HL-60 (cell line): ENCODE measurements around the gene DFFA.

ENCODE experiments used
- DNase-seq, 2 experiments: peaks; one replicate each; pipeline ENCODE4 v3.0.0-alpha.2; 2010 to 2020; ENCODE audit warnings: low read depth in 1 of 2, low spot score in 1 of 2
- H3K27ac ChIP-seq: fragments of 250-450 bp; sonication (Bioruptor Pico); replicated peaks from 2 replicates; pipeline ENCODE4 v1.5.1; 2020; ENCODE audit warnings: mild to moderate bottlenecking, moderate library complexity
- H3K27me3 ChIP-seq: fragments of 250-450 bp; sonication (Bioruptor Pico); 2 replicates; pipeline ENCODE4 v1.5.1; 2021; ENCODE audit warnings: mild to moderate bottlenecking, moderate library complexity; ENCODE audit not compliant: insufficient read depth, poor library complexity, severe bottlenecking
- H3K4me3 ChIP-seq: replicated peaks from 2 replicates; pipeline ENCODE4 v1.5.1; 2011; ENCODE audit warnings: mild to moderate bottlenecking, control low read depth, low read length; ENCODE audit not compliant: insufficient read depth
- GABPA ChIP-seq: IDR thresholded peaks from 2 replicates; pipeline ENCODE4 v1.6.1; 2012; ENCODE audit warnings: low read depth
- POLR2AphosphoS5 ChIP-seq: IDR thresholded peaks from 2 replicates; pipeline ENCODE4 v1.6.1; 2012; ENCODE audit warnings: low read depth
- SPI1 ChIP-seq: IDR thresholded peaks from 2 replicates; pipeline ENCODE4 v1.6.1; 2012; ENCODE audit warnings: low read depth, mild to moderate bottlenecking, borderline replicate concordance
- TF ChIP-seq, protein P1 (sequence below): IDR thresholded peaks from one replicate; pipeline ENCODE4 v1.5.1; 2011; ENCODE audit warnings: low read length, control low read depth, inconsistent platforms; ENCODE audit not compliant: insufficient read depth
- TF ChIP-seq, protein P2 (sequence below): IDR thresholded peaks from 2 replicates; pipeline ENCODE4 v1.6.1; 2012; ENCODE audit warnings: low read depth; ENCODE audit not compliant: insufficient replicate concordance

DFFA gene

DNA sequence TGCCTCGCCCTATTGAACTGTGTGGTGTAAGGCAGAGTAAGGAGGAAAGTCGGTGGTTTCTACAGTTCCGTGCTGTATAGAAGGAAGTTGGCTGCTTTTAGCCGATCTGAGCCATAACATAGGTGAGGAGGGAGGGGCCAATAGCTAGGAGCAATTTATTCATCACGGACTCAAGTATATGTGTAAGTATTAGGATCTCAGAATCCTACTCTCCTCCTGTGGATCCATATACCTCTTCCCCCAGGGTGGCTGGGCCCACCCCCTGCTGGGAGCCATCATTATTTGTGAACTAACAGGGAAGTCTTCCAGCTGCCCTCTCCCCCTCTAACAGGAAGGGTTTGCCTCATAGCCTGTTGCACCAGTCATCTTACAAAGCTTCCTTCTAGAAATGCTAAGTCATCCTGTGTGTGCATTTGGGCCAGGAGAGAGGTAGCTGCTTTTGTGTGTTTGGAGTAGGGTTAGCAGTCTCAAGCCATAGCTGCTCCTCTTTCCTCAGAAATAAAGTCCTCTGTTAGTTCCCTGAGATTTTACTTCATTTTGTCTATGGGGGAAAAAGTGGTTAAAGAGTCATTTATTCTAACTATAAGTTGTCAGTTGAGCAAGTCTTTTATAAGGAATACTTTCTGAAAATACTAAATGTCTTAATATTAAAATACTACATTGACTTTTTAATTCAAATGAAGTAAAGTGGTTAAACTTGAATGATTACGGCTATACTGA, 57.0 kb downstream of the DFFA start:
- peak; percentile 93 to 97 for DNase-seq
- H3K4me3 ChIP-seq, result no peak overlapping the region
- H3K27ac ChIP-seq, result peak overlapping the region; percentile 74
- H3K27me3 ChIP-seq, result no peaks in the 10 kb centered on the region
- peak; percentile 14; the same call in 1 of the 2 replicates for TF ChIP-seq GABPA
- TF ChIP-seq SPI1, result peak; percentile 52; the same call in 1 of the 2 replicates
- TF ChIP-seq, protein P1, sequence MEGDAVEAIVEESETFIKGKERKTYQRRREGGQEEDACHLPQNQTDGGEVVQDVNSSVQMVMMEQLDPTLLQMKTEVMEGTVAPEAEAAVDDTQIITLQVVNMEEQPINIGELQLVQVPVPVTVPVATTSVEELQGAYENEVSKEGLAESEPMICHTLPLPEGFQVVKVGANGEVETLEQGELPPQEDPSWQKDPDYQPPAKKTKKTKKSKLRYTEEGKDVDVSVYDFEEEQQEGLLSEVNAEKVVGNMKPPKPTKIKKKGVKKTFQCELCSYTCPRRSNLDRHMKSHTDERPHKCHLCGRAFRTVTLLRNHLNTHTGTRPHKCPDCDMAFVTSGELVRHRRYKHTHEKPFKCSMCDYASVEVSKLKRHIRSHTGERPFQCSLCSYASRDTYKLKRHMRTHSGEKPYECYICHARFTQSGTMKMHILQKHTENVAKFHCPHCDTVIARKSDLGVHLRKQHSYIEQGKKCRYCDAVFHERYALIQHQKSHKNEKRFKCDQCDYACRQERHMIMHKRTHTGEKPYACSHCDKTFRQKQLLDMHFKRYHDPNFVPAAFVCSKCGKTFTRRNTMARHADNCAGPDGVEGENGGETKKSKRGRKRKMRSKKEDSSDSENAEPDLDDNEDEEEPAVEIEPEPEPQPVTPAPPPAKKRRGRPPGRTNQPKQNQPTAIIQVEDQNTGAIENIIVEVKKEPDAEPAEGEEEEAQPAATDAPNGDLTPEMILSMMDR, result no peak
- peak; percentile 87 for TF ChIP-seq POLR2AphosphoS5
- TF ChIP-seq, protein P2, sequence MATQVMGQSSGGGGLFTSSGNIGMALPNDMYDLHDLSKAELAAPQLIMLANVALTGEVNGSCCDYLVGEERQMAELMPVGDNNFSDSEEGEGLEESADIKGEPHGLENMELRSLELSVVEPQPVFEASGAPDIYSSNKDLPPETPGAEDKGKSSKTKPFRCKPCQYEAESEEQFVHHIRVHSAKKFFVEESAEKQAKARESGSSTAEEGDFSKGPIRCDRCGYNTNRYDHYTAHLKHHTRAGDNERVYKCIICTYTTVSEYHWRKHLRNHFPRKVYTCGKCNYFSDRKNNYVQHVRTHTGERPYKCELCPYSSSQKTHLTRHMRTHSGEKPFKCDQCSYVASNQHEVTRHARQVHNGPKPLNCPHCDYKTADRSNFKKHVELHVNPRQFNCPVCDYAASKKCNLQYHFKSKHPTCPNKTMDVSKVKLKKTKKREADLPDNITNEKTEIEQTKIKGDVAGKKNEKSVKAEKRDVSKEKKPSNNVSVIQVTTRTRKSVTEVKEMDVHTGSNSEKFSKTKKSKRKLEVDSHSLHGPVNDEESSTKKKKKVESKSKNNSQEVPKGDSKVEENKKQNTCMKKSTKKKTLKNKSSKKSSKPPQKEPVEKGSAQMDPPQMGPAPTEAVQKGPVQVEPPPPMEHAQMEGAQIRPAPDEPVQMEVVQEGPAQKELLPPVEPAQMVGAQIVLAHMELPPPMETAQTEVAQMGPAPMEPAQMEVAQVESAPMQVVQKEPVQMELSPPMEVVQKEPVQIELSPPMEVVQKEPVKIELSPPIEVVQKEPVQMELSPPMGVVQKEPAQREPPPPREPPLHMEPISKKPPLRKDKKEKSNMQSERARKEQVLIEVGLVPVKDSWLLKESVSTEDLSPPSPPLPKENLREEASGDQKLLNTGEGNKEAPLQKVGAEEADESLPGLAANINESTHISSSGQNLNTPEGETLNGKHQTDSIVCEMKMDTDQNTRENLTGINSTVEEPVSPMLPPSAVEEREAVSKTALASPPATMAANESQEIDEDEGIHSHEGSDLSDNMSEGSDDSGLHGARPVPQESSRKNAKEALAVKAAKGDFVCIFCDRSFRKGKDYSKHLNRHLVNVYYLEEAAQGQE, result no peak

DNA sequence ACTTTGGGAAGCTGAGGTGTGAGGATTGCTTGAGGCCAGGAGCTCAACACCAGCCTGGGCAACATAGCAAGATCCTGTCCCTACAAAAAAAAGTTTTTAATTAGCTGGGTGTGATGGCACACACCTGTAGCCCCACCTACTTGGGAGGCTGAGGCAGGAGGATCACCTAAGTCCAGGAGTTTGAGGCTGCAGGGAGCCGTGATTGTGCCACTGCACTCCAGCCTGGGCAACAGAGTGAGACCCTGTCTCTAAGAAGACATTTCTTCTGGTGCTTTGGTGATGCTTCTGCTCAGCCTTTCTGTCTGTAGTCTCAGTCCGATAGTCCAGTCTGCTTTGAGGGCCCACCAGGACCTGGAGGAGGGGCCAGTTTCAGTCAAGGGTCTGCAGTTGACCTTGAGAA, 65.1 kb downstream of the DFFA start:
- Histone ChIP-seq H3K27me3 (no peaks in the 10 kb centered on the region), H3K4me3 (no peak overlapping the region), H3K27ac (no peak overlapping the region)
- TF ChIP-seq, protein P2, result no peak
- TF ChIP-seq GABPA (no peak), POLR2AphosphoS5 (no peak), SPI1 (no peak)
- TF ChIP-seq, protein P1, result no peak
- DNase-seq, result no peak
